Measurements from ENCODE around the gene SLC12A1. TPM values are rescaled to one million over a fixed set of nuclear protein-coding genes. Genes with fewer than 3 reads are reported as not detected.

The SLC12A1 gene
- polyA plus RNA-seq, 1 of the 3 experiments (the other 2 are of a cell fraction) = not detected

DNA sequence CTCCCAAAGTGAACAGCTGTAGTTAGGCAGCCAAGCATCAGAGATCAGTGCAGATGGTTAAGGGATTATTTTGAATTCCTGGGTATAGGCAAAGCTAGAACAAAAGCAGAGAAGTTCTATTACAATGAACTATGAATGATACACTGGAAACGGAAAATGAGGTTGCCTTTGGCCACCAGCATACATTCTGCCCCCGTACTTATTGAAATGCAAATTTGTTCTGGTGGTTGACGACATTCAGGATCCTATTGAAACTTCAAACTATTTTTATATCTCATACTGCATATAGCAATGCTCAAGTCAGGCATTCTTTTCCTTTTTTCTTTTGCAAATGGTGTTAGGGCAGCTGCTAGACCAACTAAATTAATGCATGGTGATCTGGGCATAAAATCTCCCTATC, 61.7 kb downstream of the SLC12A1 start:
- no peak overlapping the region for H3K4me3 ChIP-seq (ENCODE audit: low read depth in 2 of 2, low read length in 1 of 2)
- no peaks in the 10 kb centered on the region for H3K9me2 ChIP-seq
- no peaks in the 10 kb centered on the region for H3K4me1 ChIP-seq (ENCODE audit: control insufficient read depth in 1 of 2, insufficient read depth in 2 of 2, low read depth in 1 of 2, low read length in 1 of 2)
- ChIA-PET POLR2A (no interaction called here), CTCF (interaction anchor here (0.8 to 1.8 kb wide), 3 partner anchors 17 to 280 kb away, joined by 4 to 5 read pairs (median 4); no protein-coding TSS in a partner anchor)
- H3K4me2 ChIP-seq = no peak overlapping the region
- no peak overlapping the region for H2AFZ ChIP-seq (ENCODE audit: low read depth)
- no peak overlapping the region for H3K27ac ChIP-seq (ENCODE audit: low read depth in 2 of 2, low read length in 1 of 2)
- no peaks in the 10 kb centered on the region for H3F3A ChIP-seq (replicated peaks; ENCODE audit: insufficient read depth)
- no peaks in the 10 kb centered on the region for H3K27me3 ChIP-seq (ENCODE audit: insufficient read depth)
- TF ChIP-seq NRF1 (IDR thresholded peaks at IDR 0.05; ENCODE audit: low read depth, low read length) (no peak), EZH2phosphoT487 (IDR thresholded peaks at IDR 0.05; ENCODE audit: borderline replicate concordance, low read depth) (no peak), TEAD4 (IDR thresholded peaks at IDR 0.05; ENCODE audit: borderline replicate concordance, insufficient read depth) (no peak), ELF1 (IDR thresholded peaks at IDR 0.05) (no peak), SMC3 (IDR thresholded peaks at IDR 0.05; ENCODE audit: low read depth, low read length) (no peak), YY1 (IDR thresholded peaks at IDR 0.05; ENCODE audit: low read depth) (no peak), TAF1 (IDR thresholded peaks at IDR 0.05; ENCODE audit: borderline replicate concordance, low read depth, low read length) (no peak), GABPA (IDR thresholded peaks at IDR 0.05; ENCODE audit: low read depth) (no peak), USF1 (IDR thresholded peaks at IDR 0.05; ENCODE audit: borderline replicate concordance, low read depth) (no peak)
- H3K79me2 ChIP-seq (ENCODE audit: insufficient read depth) = no peaks in the 10 kb centered on the region
- 43% methylated on average over 3 of the region's 3 CpGs for WGBS (ENCODE audit: low lambda C conversion rate)
- H4K20me1 ChIP-seq (ENCODE audit: insufficient read depth) = no peaks in the 10 kb centered on the region
- no peaks in the 10 kb centered on the region for H3K9me3 ChIP-seq
- H3K36me3 ChIP-seq (replicated peaks in 1 of 2; ENCODE audit: control insufficient read depth in 1 of 2, insufficient read depth in 2 of 2, low read length in 1 of 2) = no peaks in the 10 kb centered on the region
- no peak overlapping the region for H3K9ac ChIP-seq
- DNase-seq = no peak

GRCh38 chr15:48273049-48273448, 66.9 kb downstream of the SLC12A1 start:
- ChIA-PET POLR2A (no interaction called here), CTCF (interaction anchor here (1.7 kb wide), 1 partner anchor 13 kb away, joined by 6 read pairs; no protein-coding TSS in a partner anchor)
- H3K27ac ChIP-seq (ENCODE audit: low read depth in 2 of 2, low read length in 1 of 2) = no peak overlapping the region
- no peak for DNase-seq
- no peaks in the 10 kb centered on the region for H3K9me2 ChIP-seq
- WGBS (ENCODE audit: low lambda C conversion rate) = 50% methylated on average over 4 of the region's 4 CpGs
- H4K20me1 ChIP-seq (ENCODE audit: insufficient read depth) = no peaks in the 10 kb centered on the region
- H3K4me1 ChIP-seq (ENCODE audit: control insufficient read depth in 1 of 2, insufficient read depth in 2 of 2, low read depth in 1 of 2, low read length in 1 of 2) = no peaks in the 10 kb centered on the region
- no peaks in the 10 kb centered on the region for H3K79me2 ChIP-seq (ENCODE audit: insufficient read depth)
- H3K36me3 ChIP-seq (replicated peaks in 1 of 2; ENCODE audit: control insufficient read depth in 1 of 2, insufficient read depth in 2 of 2, low read length in 1 of 2) = no peaks in the 10 kb centered on the region
- H2AFZ ChIP-seq (ENCODE audit: low read depth) = no peak overlapping the region
- H3K9ac ChIP-seq = no peak overlapping the region
- H3K4me2 ChIP-seq = no peak overlapping the region
- no peaks in the 10 kb centered on the region for H3K27me3 ChIP-seq (ENCODE audit: insufficient read depth)
- H3K9me3 ChIP-seq = no peaks in the 10 kb centered on the region
- TF ChIP-seq CHD2 (IDR thresholded peaks at IDR 0.05; ENCODE audit: low read length, partially characterized antibody) (no peak), GABPA (IDR thresholded peaks at IDR 0.05; ENCODE audit: low read depth) (no peak), POLR2AphosphoS5 (IDR thresholded peaks at IDR 0.05; ENCODE audit: low read depth, low read length) (no peak), FOXM1 (IDR thresholded peaks at IDR 0.05; ENCODE audit: low read depth) (no peak), MXI1 (IDR thresholded peaks at IDR 0.05; ENCODE audit: low read depth, low read length) (no peak), TEAD4 (IDR thresholded peaks at IDR 0.05; ENCODE audit: borderline replicate concordance, insufficient read depth) (no peak), RFX5 (IDR thresholded peaks at IDR 0.05; ENCODE audit: low read length) (no peak), TCF12 (IDR thresholded peaks at IDR 0.05) (no peak), RAD21 (IDR thresholded peaks at IDR 0.05; ENCODE audit: low read length) (no peak), RXRA (IDR thresholded peaks at IDR 0.05; ENCODE audit: borderline replicate concordance, low read depth) (no peak), ELF1 (IDR thresholded peaks at IDR 0.05) (no peak), GATA2 (CRISPR knock-in tag; IDR thresholded peaks at IDR 0.05) (no peak), SIN3A (IDR thresholded peaks at IDR 0.05; ENCODE audit: borderline replicate concordance, low read depth, low read length) (no peak), USF1 (IDR thresholded peaks at IDR 0.05; ENCODE audit: borderline replicate concordance, low read depth) (no peak), YY1 (IDR thresholded peaks at IDR 0.05; ENCODE audit: low read depth) (no peak)
- TF ChIP-seq, protein P1, sequence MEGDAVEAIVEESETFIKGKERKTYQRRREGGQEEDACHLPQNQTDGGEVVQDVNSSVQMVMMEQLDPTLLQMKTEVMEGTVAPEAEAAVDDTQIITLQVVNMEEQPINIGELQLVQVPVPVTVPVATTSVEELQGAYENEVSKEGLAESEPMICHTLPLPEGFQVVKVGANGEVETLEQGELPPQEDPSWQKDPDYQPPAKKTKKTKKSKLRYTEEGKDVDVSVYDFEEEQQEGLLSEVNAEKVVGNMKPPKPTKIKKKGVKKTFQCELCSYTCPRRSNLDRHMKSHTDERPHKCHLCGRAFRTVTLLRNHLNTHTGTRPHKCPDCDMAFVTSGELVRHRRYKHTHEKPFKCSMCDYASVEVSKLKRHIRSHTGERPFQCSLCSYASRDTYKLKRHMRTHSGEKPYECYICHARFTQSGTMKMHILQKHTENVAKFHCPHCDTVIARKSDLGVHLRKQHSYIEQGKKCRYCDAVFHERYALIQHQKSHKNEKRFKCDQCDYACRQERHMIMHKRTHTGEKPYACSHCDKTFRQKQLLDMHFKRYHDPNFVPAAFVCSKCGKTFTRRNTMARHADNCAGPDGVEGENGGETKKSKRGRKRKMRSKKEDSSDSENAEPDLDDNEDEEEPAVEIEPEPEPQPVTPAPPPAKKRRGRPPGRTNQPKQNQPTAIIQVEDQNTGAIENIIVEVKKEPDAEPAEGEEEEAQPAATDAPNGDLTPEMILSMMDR (IDR thresholded peaks at IDR 0.05) = no peak
- no peaks in the 10 kb centered on the region for H3F3A ChIP-seq (replicated peaks; ENCODE audit: insufficient read depth)
- no peak overlapping the region for H3K4me3 ChIP-seq (ENCODE audit: low read depth in 2 of 2, low read length in 1 of 2)
